HG03432 (cell line): Measurements from ENCODE around the gene WDR4.
"Not testable (repeated sequence)": the region's sequence is repeated elsewhere in the genome, so short reads cannot be mapped to it uniquely, and the experiment has no call there.

Experiments
- ATAC-seq: cut with Tn5 transposase; IDR thresholded peaks from one replicate; pipeline ENCODE4 v1.9.1; 2021; ENCODE audit warnings: mild to moderate bottlenecking, moderate library complexity; ENCODE audit not compliant: unreplicated experiment

WDR4 gene

DNA sequence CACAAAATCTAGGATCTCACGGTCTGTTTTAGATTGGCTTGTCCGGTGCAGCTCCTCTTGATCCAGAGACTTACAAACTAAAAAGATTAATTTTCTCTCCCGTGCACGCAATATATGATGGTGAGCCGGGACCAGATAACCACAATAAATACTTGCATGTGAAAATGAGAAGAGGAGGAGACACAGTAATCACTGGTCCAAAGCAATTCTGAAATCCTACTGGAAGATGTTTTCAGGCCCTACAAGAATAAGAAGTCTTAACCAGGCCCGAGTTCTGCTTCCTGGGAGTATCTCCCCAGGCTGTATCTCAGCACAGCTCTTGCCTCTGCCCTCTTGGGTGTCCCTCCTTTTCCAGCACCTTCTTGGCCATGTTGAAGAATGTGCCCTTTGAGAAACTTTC is 1.0 kb upstream of the WDR4 start:
- no peak for ATAC-seq

- ATAC-seq, result no peak
These were observed 704 bp downstream of the WDR4 start for GRCh38 chr21:42878678-42878992.

- ATAC-seq, result not testable (repeated sequence)
These were observed 3.5 kb downstream of the WDR4 start for GRCh38 chr21:42875811-42876210.

- ATAC-seq, result no peak
These were observed 6.2 kb downstream of the WDR4 start for GRCh38 chr21:42873096-42873495.

GRCh38 chr21:42868196-42868595 is 11.1 kb downstream of the WDR4 start:
- ATAC-seq, result no peak

DNA sequence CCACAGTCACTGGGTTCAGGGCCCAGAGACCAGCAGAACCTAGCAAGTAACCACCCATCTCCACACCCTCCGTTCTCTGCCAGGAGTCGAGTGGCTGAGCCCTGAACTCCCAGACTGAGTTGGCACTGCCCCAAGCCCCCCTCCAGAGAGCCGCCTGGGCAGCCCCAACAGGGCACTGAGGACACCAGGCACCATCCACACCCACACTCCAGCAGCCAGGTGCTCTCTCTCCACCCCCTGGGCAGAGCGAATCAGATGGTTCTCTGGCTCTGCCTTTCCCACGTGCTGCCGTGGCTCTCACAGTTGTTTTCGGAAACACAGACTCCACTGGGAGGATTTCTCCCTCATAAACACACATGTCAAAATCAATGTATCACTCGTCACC is 13.6 kb downstream of the WDR4 start:
- ATAC-seq, result no peak

- no peak for ATAC-seq
These were observed 14.2 kb downstream of the WDR4 start for GRCh38 chr21:42864815-42865775.

GRCh38 chr21:42864286-42864685 is 15.1 kb downstream of the WDR4 start:
- no peak for ATAC-seq

DNA sequence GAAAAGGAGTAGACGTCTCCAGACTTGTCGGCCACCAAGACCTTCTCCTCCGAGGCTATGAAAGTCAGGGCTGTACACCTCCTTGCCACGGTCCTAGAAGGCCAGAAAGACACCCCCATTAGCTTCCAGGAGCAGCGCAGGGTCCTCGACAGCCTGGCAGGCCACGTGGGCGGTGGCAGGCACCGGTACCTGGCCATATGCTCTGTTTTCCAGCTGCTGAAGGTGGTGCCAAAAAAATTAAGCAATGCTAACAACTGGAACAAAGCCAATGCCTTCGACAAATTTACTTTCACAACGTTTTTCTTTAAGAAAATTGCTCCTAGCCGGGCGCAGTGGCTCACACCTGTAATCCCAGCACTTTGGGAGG is 15.9 kb downstream of the WDR4 start:
- no peak for ATAC-seq

GRCh38 chr21:42862774-42863503 is 16.4 kb downstream of the WDR4 start:
- no peak for ATAC-seq

- ATAC-seq, result no peak
These were observed 17.4 kb downstream of the WDR4 start for GRCh38 chr21:42861848-42862400.

GRCh38 chr21:42861311-42861847 is 18.0 kb downstream of the WDR4 start:
- no peak for ATAC-seq

- no peak for ATAC-seq
These were observed 19.0 kb downstream of the WDR4 start for GRCh38 chr21:42860345-42860744.

GRCh38 chr21:42859891-42860230 is 19.5 kb downstream of the WDR4 start:
- no peak for ATAC-seq

GRCh38 chr21:42858957-42859890 is 20.1 kb downstream of the WDR4 start:
- no peak for ATAC-seq

GRCh38 chr21:42858185-42858847 is 21.0 kb downstream of the WDR4 start:
- no peak for ATAC-seq

DNA sequence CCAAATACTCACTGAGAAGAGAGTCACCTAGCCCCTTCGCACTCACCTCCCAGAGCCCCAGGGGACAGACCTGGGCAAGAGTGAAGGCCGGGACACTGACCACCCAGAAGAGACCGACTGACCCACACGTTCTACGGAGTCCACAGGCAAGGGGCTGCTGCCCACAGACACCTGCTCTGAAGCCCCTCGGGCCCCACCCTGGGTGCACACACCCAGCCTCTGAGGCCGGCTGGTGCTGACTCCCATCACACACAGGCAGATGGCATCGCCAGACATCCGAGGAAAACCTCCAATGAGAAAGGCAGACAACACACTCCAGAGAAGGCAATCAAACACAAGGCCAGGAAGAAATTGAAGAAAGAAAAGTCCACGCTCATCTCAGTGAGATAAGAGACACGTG is 22.1 kb downstream of the WDR4 start:
- no peak for ATAC-seq

DNA sequence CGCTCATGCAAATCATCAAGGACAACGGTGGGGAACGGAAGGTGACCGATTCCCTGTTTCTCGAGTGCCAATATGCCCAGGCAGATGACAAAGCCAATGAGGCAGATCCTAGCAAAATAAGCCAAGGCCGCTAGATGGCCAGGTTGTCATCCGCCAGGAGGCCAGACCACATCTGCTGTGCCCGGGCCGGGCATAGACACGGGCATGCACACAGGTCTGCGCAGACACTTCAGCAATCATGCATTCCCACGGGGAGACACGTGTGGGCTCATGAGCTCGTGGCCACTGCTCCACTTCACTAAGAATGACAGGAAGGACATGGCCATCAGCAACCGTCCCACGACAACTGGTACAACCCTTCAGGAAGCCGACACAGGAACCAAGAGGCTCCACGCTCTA is 23.4 kb downstream of the WDR4 start:
- ATAC-seq, result no peak

- ATAC-seq, result no peak
These were observed 24.0 kb downstream of the WDR4 start for GRCh38 chr21:42855171-42855936.
